Brain microvascular endothelial cell (primary cell): ENCODE measurements around the gene KCNQ1.

Experiments
- DNase-seq: peaks from one replicate; pipeline ENCODE4 v3.0.0-alpha.2; 2020
- H3K27ac ChIP-seq: fragments of 250-450 bp; sonication (Bioruptor Pico); 2 replicates; pipeline ENCODE4 v1.5.1; 2020; ENCODE audit warnings: mild to moderate bottlenecking, moderate library complexity
- H3K27me3 ChIP-seq: fragments of 250-450 bp; sonication (Bioruptor Pico); replicated peaks from 2 replicates; pipeline ENCODE4 v1.5.1; 2020; ENCODE audit warnings: mild to moderate bottlenecking
- H3K36me3 ChIP-seq: fragments of 250-450 bp; sonication (Bioruptor Pico); replicated peaks from 2 replicates; pipeline ENCODE4 v1.5.1; 2020; ENCODE audit warnings: mild to moderate bottlenecking
- H3K4me3 ChIP-seq: 2 replicates; pipeline ENCODE4 v1.5.1; 2011; ENCODE audit warnings: low read depth, mild to moderate bottlenecking, control low read depth, low read length, moderate library complexity
- CTCF ChIP-seq: IDR thresholded peaks from 2 replicates; pipeline ENCODE4 v1.5.1; 2011; ENCODE audit warnings: low read depth, mild to moderate bottlenecking, moderate library complexity, low read length, control low read depth, inconsistent platforms; ENCODE audit errors: missing control alignments
- in situ Hi-C: cut with HindIII; loops from 2 replicates; pipeline ENCODE4 v1.10.0; 2017; ENCODE audit warnings: low sequenced_read_pairs, low pct_ligation_motif_present

The KCNQ1 gene

GRCh38 chr11:2464451-2465165 lies 19.8 kb downstream of the KCNQ1 start:
- H3K27ac ChIP-seq: no peak overlapping the region
- TF ChIP-seq CTCF: no peak
- no peak for DNase-seq
- H3K27me3 ChIP-seq: no peaks in the 10 kb centered on the region
- H3K4me3 ChIP-seq: no peak overlapping the region
- in situ Hi-C loops: no loop called here
- H3K36me3 ChIP-seq: no peaks in the 10 kb centered on the region

GRCh38 chr11:2465202-2466068 lies 20.6 kb downstream of the KCNQ1 start:
- Histone ChIP-seq H3K4me3 (no peak overlapping the region), H3K36me3 (no peaks in the 10 kb centered on the region), H3K27me3 (no peaks in the 10 kb centered on the region), H3K27ac (no peak overlapping the region)
- no peak for TF ChIP-seq CTCF
- no peak for DNase-seq
- in situ Hi-C loops: no loop called here

- in situ Hi-C loops: no loop called here
- TF ChIP-seq CTCF: no peak
Observed at GRCh38 chr11:2466069-2466801, 21.4 kb downstream of the KCNQ1 start.

GRCh38 chr11:2466869-2467694 lies 22.3 kb downstream of the KCNQ1 start:
- DNase-seq: no peak
- Histone ChIP-seq H3K27me3 (no peaks in the 10 kb centered on the region), H3K4me3 (no peak overlapping the region), H3K36me3 (no peaks in the 10 kb centered on the region), H3K27ac (no peak overlapping the region)
- TF ChIP-seq CTCF: no peak
- in situ Hi-C loops: no loop called here

More at GRCh38 chr11:2466069-2466801, 21.4 kb downstream of the KCNQ1 start:
- DNase-seq: no peak
- Histone ChIP-seq H3K27ac (no peak overlapping the region), H3K4me3 (no peak overlapping the region), H3K27me3 (no peaks in the 10 kb centered on the region), H3K36me3 (no peaks in the 10 kb centered on the region)

- DNase-seq: no peak
- Histone ChIP-seq H3K36me3 (no peaks in the 10 kb centered on the region), H3K27me3 (no peaks in the 10 kb centered on the region), H3K27ac (no peak overlapping the region), H3K4me3 (no peak overlapping the region)
- TF ChIP-seq CTCF: no peak
- in situ Hi-C loops: no loop called here
Observed at GRCh38 chr11:2467695-2468055, 22.9 kb downstream of the KCNQ1 start.
